Diencephalon (tissue), 1 donor: ENCODE data around the gene ZNF157. TPM values are rescaled to one million over a fixed set of nuclear protein-coding genes. Genes with fewer than 3 reads are reported as not detected.
A peak's percentile ranks its signal among the peaks of the same experiment; 100 is the strongest.

Source experiments
- small RNA-seq: library from RNA; depleted of rRNA; stranded (forward); fragments of <200 nt; gene quantifications from one replicate; pipeline ENCODE3, GENCODE V24; 2014
- total RNA-seq: library from RNA; depleted of rRNA; stranded (reverse); fragments of >200 nt; gene quantifications from one replicate; pipeline ENCODE4 v1.2.3, GENCODE V29; 2014

The ZNF157 gene
- 5.1 TPM for total RNA-seq

GRCh38 chrX:47370278-47370677 lies at the start of gene ZNF157:
Gene ZNF157 (plus strand): TSS chrX:47370578. CDS start chrX:47370669, 91 bp downstream.

Small RNAs within 50 kb of the gene (small RNA-seq; reads per million reads assigned to genes)
- gene SNORA11C = 0.36 reads per million, percentile 34 among the genes with 10 or more reads in this experiment

Other genes starting within 250 kb of the ZNF157 start
- gene NDUFB11, start 225.9 kb upstream of the ZNF157 start, total RNA-seq = 64.1 TPM
- 33.9 TPM for gene RBM10, start 225.4 kb upstream of the ZNF157 start, total RNA-seq
- gene UBA1, start 176.7 kb upstream of the ZNF157 start, total RNA-seq = 134 TPM
- 96.2 TPM for gene CDK16, start 151.9 kb upstream of the ZNF157 start, total RNA-seq
- 183 TPM for gene USP11, start 137.6 kb upstream of the ZNF157 start, total RNA-seq
- gene ZNF41, start 112.6 kb downstream of the ZNF157 start, total RNA-seq = 11.8 TPM
- 9.5 TPM for gene ARAF, start 190.6 kb downstream of the ZNF157 start, total RNA-seq
- 6.0 TPM for gene TIMP1, start 211.9 kb downstream of the ZNF157 start, total RNA-seq
- gene SYN1, start 249.3 kb downstream of the ZNF157 start, total RNA-seq = 36.7 TPM